ENCODE data around the gene TEDC2. TPM values are rescaled to one million over a fixed set of nuclear protein-coding genes. Genes with fewer than 3 reads are reported as not detected.

TEDC2 gene
- polyA plus RNA-seq, 1 of the 3 experiments (the other 2 are of a cell fraction), result 15.6 TPM

DNA sequence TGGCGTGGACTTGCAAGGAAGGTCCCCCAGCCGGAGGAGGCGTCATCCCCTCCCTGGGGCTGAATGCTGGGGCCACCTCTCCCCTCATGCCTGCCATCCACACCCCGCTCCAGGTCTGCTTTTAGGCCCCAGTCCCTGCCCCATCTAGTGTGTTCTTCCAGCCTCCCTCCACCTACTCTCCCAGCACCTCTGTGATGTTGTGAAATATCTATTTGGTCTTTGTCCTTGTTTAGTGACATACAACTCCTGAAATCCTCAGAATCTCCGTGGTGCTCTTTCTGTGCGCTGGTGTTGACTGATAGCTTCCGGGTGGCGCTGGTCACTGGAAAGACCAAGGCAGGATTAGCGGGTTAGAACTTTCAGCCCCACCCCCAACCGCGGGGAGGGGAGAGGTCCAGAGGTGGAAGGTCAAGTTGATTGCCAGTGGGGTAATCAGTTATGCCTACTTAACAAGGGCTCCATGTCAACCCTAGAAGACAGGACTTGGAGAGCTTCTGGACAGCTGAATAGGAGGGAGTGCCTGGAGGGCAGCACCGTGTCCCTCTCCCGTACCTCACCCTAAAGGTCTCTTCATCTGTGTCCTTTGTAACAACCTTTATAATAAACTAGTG, 25.1 kb downstream of the TEDC2 start:
- Histone ChIP-seq H3K4me2 (no peak overlapping the region), H3K36me3 (replicated peaks in 1 of 2; ENCODE audit: control insufficient read depth in 1 of 2, insufficient read depth in 2 of 2, low read length in 1 of 2) (no peaks in the 10 kb centered on the region), H3K27me3 (ENCODE audit: insufficient read depth) (no peaks in the 10 kb centered on the region), H3K4me1 (ENCODE audit: control insufficient read depth in 1 of 2, insufficient read depth in 2 of 2, low read depth in 1 of 2, low read length in 1 of 2) (peaks cover 3 to 51% of the 10 kb centered on the region in 2 experiments; a peak in 3 of 4 replicates), H2AFZ (ENCODE audit: low read depth) (no peak overlapping the region), H3K9ac (no peak overlapping the region), H3F3A (replicated peaks; ENCODE audit: insufficient read depth) (no peaks in the 10 kb centered on the region), H3K9me3 (no peaks in the 10 kb centered on the region), H3K4me3 (ENCODE audit: low read depth in 2 of 2, low read length in 1 of 2) (no peak overlapping the region), H3K79me2 (ENCODE audit: insufficient read depth) (no peaks in the 10 kb centered on the region), H4K20me1 (ENCODE audit: insufficient read depth) (no peaks in the 10 kb centered on the region), H3K27ac (ENCODE audit: low read depth in 2 of 2, low read length in 1 of 2) (peak overlapping the region in 1 of 2 experiments; percentile 86; a peak in 1 of 4 replicates), H3K9me2 (no peaks in the 10 kb centered on the region)
- TF ChIP-seq MXI1 (IDR thresholded peaks at IDR 0.05; ENCODE audit: low read depth, low read length) (no peak), NRF1 (IDR thresholded peaks at IDR 0.05; ENCODE audit: low read depth, low read length) (no peak), RXRA (IDR thresholded peaks at IDR 0.05; ENCODE audit: borderline replicate concordance, low read depth) (no peak), POLR2AphosphoS5 (IDR thresholded peaks at IDR 0.05; ENCODE audit: low read depth, low read length) (no peak), CHD2 (IDR thresholded peaks at IDR 0.05; ENCODE audit: low read length, partially characterized antibody) (no peak), RAD21 (IDR thresholded peaks at IDR 0.05; ENCODE audit: low read length) (no peak), EP300 (IDR thresholded peaks at IDR 0.05; ENCODE audit: borderline replicate concordance in 1 of 2, low read depth in 1 of 2, low read length in 1 of 2) (no peak), MEF2A (IDR thresholded peaks at IDR 0.05; ENCODE audit: borderline replicate concordance, low read depth) (no peak)
- TF ChIP-seq, protein P1, sequence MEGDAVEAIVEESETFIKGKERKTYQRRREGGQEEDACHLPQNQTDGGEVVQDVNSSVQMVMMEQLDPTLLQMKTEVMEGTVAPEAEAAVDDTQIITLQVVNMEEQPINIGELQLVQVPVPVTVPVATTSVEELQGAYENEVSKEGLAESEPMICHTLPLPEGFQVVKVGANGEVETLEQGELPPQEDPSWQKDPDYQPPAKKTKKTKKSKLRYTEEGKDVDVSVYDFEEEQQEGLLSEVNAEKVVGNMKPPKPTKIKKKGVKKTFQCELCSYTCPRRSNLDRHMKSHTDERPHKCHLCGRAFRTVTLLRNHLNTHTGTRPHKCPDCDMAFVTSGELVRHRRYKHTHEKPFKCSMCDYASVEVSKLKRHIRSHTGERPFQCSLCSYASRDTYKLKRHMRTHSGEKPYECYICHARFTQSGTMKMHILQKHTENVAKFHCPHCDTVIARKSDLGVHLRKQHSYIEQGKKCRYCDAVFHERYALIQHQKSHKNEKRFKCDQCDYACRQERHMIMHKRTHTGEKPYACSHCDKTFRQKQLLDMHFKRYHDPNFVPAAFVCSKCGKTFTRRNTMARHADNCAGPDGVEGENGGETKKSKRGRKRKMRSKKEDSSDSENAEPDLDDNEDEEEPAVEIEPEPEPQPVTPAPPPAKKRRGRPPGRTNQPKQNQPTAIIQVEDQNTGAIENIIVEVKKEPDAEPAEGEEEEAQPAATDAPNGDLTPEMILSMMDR (IDR thresholded peaks at IDR 0.05), result no peak
- TF ChIP-seq, protein P2, sequence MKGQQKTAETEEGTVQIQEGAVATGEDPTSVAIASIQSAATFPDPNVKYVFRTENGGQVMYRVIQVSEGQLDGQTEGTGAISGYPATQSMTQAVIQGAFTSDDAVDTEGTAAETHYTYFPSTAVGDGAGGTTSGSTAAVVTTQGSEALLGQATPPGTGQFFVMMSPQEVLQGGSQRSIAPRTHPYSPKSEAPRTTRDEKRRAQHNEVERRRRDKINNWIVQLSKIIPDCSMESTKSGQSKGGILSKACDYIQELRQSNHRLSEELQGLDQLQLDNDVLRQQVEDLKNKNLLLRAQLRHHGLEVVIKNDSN (IDR thresholded peaks at IDR 0.05; ENCODE audit: borderline replicate concordance, low read depth), result no peak
- TF ChIP-seq, protein P3, sequence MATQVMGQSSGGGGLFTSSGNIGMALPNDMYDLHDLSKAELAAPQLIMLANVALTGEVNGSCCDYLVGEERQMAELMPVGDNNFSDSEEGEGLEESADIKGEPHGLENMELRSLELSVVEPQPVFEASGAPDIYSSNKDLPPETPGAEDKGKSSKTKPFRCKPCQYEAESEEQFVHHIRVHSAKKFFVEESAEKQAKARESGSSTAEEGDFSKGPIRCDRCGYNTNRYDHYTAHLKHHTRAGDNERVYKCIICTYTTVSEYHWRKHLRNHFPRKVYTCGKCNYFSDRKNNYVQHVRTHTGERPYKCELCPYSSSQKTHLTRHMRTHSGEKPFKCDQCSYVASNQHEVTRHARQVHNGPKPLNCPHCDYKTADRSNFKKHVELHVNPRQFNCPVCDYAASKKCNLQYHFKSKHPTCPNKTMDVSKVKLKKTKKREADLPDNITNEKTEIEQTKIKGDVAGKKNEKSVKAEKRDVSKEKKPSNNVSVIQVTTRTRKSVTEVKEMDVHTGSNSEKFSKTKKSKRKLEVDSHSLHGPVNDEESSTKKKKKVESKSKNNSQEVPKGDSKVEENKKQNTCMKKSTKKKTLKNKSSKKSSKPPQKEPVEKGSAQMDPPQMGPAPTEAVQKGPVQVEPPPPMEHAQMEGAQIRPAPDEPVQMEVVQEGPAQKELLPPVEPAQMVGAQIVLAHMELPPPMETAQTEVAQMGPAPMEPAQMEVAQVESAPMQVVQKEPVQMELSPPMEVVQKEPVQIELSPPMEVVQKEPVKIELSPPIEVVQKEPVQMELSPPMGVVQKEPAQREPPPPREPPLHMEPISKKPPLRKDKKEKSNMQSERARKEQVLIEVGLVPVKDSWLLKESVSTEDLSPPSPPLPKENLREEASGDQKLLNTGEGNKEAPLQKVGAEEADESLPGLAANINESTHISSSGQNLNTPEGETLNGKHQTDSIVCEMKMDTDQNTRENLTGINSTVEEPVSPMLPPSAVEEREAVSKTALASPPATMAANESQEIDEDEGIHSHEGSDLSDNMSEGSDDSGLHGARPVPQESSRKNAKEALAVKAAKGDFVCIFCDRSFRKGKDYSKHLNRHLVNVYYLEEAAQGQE (IDR thresholded peaks at IDR 0.05; ENCODE audit: low read depth, low read length), result no peak
- TF ChIP-seq, protein P4, sequence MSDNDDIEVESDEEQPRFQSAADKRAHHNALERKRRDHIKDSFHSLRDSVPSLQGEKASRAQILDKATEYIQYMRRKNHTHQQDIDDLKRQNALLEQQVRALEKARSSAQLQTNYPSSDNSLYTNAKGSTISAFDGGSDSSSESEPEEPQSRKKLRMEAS (IDR thresholded peaks at IDR 0.05; ENCODE audit: low read depth), result no peak
- CTCF ChIA-PET, result interaction anchor here (1.0 to 12.7 kb wide), 7 partner anchors 10 to 62 kb away, joined by 3 to 95 read pairs (median 11); partner anchors contain the start of genes CCNF and TBC1D24
- 90% methylated on average over 12 of the region's 13 CpGs for WGBS (ENCODE audit: low lambda C conversion rate)
- POLR2A ChIA-PET, result interaction anchor here (1.4 kb wide), 1 partner anchor 16 kb away, joined by 4 read pairs; no protein-coding TSS in a partner anchor
- DNase-seq, result no peak
